ENCODE data around the gene GAS2L1. TPM values are rescaled to one million over a fixed set of nuclear protein-coding genes. Genes with fewer than 3 reads are reported as not detected.

Gene GAS2L1
- total and polyA plus RNA-seq, 2 donors (not counting 3 experiments of a cell fraction or from before 2014, with no cell fraction given) = 30.5 to 44.0 TPM

DNA sequence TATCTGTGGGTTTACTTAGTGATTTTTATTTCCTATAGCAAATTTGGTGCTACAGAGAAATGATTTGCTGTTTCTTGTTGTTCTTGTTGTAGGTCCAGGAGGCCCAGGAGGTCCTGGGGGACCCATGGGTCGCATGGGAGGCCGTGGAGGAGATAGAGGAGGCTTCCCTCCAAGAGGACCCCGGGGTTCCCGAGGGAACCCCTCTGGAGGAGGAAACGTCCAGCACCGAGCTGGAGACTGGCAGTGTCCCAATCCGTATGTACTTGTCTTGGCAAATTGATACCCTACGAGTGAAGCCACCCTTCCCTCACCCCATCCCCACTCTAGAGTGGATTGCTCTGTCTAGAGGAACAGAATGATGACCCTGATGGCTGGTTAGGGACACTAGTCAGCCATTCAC is 7.8 kb upstream of the GAS2L1 start:
- ChIA-PET POLR2A (interaction anchor here (0.7 kb wide), 1 partner anchor 11 kb away, joined by 3 read pairs; no protein-coding TSS in a partner anchor), CTCF (no interaction called here)
- Histone ChIP-seq H3K27ac (ENCODE audit: insufficient read depth, low read depth, low read length) (no peak overlapping the region), H3K9ac (replicated peaks; ENCODE audit: extremely low read depth, insufficient read depth, low read length) (no peak overlapping the region), H2AFZ (ENCODE audit: low read depth, low read length) (no peak overlapping the region), H3K27me3 (ENCODE audit: control insufficient read depth in 2 of 2, insufficient read depth in 2 of 2, low read length in 2 of 2) (no peaks in the 10 kb centered on the region), H3K9me1 (replicated peaks; ENCODE audit: control insufficient read depth, extremely low read depth, insufficient read depth, low read length) (no peaks in the 10 kb centered on the region), H3K4me2 (ENCODE audit: insufficient read depth, low read length) (no peak overlapping the region), H3K4me1 (ENCODE audit: control insufficient read depth, extremely low read depth, insufficient read depth, low read length) (no peaks in the 10 kb centered on the region), H3K4me3 (replicated peaks in 1 of 3; ENCODE audit: insufficient read depth in 1 of 3, low read depth in 1 of 3, low read length in 3 of 3) (no peak overlapping the region), H3K36me3 (ENCODE audit: control insufficient read depth in 2 of 2, extremely low read depth in 1 of 2, insufficient read depth in 2 of 2, low read length in 2 of 2) (peaks cover 32 to 45% of the 10 kb centered on the region in 2 experiments), H3K79me2 (ENCODE audit: control insufficient read depth, insufficient read depth, low read length) (no peaks in the 10 kb centered on the region), H4K20me1 (replicated peaks; ENCODE audit: control insufficient read depth, extremely low read depth, insufficient read depth, low read length) (peaks cover 2% of the 10 kb centered on the region), H3K9me3 (replicated peaks; ENCODE audit: control insufficient read depth, insufficient read depth, low read length) (no peaks in the 10 kb centered on the region)
- no peak for DNase-seq (ENCODE audit: low read depth, low spot score)
- BruUV-seq (replicated peaks) = no TSS peak
- intact Hi-C loops (cut with micrococcal nuclease) (no loop called here), dilution Hi-C loops (cut with MboI; ENCODE audit: extremely low pct_ligation_motif_present, low sequenced_read_pairs) (no loop called here)
- TF ChIP-seq MYC (IDR thresholded peaks at IDR 0.05; ENCODE audit: low read depth, low read length) (no peak), EZH2 (IDR thresholded peaks at IDR 0.05; ENCODE audit: borderline replicate concordance, low read depth, low read length, severe bottlenecking) (no peak), POLR2AphosphoS5 (IDR thresholded peaks at IDR 0.05; ENCODE audit: insufficient read depth, low read depth, low read length) (no peak), JUN (IDR thresholded peaks at IDR 0.05; ENCODE audit: borderline replicate concordance, insufficient read depth, insufficient read length, low read depth) (no peak), FOS (IDR thresholded peaks at IDR 0.05; ENCODE audit: borderline replicate concordance, insufficient read depth, low read length) (no peak), POLR2A (IDR thresholded peaks at IDR 0.05; ENCODE audit: low read depth, low read length) (no peak), GATA2 (IDR thresholded peaks at IDR 0.05; ENCODE audit: insufficient read depth, insufficient read length, low read depth, low read length) (no peak)
- TF ChIP-seq, protein P1, sequence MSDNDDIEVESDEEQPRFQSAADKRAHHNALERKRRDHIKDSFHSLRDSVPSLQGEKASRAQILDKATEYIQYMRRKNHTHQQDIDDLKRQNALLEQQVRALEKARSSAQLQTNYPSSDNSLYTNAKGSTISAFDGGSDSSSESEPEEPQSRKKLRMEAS (IDR thresholded peaks at IDR 0.05; ENCODE audit: insufficient read depth, insufficient read length) = no peak
- TF ChIP-seq, protein P2, sequence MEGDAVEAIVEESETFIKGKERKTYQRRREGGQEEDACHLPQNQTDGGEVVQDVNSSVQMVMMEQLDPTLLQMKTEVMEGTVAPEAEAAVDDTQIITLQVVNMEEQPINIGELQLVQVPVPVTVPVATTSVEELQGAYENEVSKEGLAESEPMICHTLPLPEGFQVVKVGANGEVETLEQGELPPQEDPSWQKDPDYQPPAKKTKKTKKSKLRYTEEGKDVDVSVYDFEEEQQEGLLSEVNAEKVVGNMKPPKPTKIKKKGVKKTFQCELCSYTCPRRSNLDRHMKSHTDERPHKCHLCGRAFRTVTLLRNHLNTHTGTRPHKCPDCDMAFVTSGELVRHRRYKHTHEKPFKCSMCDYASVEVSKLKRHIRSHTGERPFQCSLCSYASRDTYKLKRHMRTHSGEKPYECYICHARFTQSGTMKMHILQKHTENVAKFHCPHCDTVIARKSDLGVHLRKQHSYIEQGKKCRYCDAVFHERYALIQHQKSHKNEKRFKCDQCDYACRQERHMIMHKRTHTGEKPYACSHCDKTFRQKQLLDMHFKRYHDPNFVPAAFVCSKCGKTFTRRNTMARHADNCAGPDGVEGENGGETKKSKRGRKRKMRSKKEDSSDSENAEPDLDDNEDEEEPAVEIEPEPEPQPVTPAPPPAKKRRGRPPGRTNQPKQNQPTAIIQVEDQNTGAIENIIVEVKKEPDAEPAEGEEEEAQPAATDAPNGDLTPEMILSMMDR (IDR thresholded peaks at IDR 0.05; ENCODE audit: extremely low read depth in 1 of 2, insufficient read depth in 1 of 2, low read depth in 1 of 2, low read length in 2 of 2) = no peak
- FAIRE-seq = no peak
